ENCODE results near the gene AFF3.

DNA sequence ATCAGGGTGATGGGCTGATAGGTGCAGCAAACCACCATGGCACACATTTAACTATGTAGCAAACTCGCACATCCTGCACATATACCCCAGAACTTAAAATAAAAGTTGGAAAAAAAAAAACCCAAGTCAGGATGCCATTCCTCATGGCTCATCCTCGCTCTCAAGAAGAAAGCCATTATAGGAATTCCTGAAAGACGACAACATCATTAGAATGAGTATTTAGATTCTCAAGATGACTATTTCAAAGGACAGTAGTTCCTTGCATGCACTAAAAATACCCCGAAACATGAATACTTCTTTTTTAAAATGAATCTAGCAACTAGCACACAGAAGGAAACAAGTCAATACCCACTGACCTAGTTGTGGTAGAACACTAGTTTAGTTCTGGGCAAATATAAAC is 366.8 kb downstream of the AFF3 start:
- TF ChIP-seq, protein P1, sequence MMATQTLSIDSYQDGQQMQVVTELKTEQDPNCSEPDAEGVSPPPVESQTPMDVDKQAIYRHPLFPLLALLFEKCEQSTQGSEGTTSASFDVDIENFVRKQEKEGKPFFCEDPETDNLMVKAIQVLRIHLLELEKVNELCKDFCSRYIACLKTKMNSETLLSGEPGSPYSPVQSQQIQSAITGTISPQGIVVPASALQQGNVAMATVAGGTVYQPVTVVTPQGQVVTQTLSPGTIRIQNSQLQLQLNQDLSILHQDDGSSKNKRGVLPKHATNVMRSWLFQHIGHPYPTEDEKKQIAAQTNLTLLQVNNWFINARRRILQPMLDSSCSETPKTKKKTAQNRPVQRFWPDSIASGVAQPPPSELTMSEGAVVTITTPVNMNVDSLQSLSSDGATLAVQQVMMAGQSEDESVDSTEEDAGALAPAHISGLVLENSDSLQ (IDR thresholded peaks at IDR 0.05) = no peak
- no peak for TF ChIP-seq HDGF (IDR thresholded peaks at IDR 0.05; ENCODE audit: borderline replicate concordance)
- no peak for TF ChIP-seq SP1 (IDR thresholded peaks at IDR 0.05)
- no peak for TF ChIP-seq BHLHE40 (IDR thresholded peaks at IDR 0.05; ENCODE audit: borderline replicate concordance)
- no peak for TF ChIP-seq ZNF384 (IDR thresholded peaks at IDR 0.05)
- no peak for TF ChIP-seq TARDBP (IDR thresholded peaks at IDR 0.05)
- TF ChIP-seq CTBP1 (IDR thresholded peaks at IDR 0.05; ENCODE audit: borderline replicate concordance) = no peak
- no peak for TF ChIP-seq ELF4 (IDR thresholded peaks at IDR 0.05)
- no peak for TF ChIP-seq L3MBTL2 (conservative IDR thresholded peaks at IDR 0.05)

Measured in HEK293T (cell line).